KOPT-K1 (cell line): Measurements from ENCODE around the gene STK17B.

Experiments used
- H3K27ac ChIP-seq: fragments of 200-600 bp; sonication (generic); 2 replicates; pipeline ENCODE4 v1.5.1; 2016; ENCODE audit warnings: antibody characterized with exemption, mild to moderate bottlenecking, low read depth, low read length; ENCODE audit not compliant: poor library complexity, severe bottlenecking
- H3K36me3 ChIP-seq: fragments of 200-600 bp; sonication (generic); 2 replicates; pipeline ENCODE4 v1.5.1; 2017; ENCODE audit warnings: antibody characterized with exemption, mild to moderate bottlenecking, low read length, moderate library complexity; ENCODE audit not compliant: insufficient read depth
- H3K9me3 ChIP-seq: fragments of 200-600 bp; sonication (generic); 2 replicates; pipeline ENCODE4 v1.5.1; 2017; ENCODE audit warnings: antibody characterized with exemption, low read length, mild to moderate bottlenecking; ENCODE audit not compliant: insufficient read depth, poor library complexity, severe bottlenecking

STK17B gene

GRCh38 chr2:196171248-196171871 is at the start of gene STK17B:
Gene STK17B, minus strand, starts transcription at chr2:196171578. Its CDS starts 8,195 bp downstream, at chr2:196163383.
- peaks cover 35% of the 10 kb centered on the region for H3K36me3 ChIP-seq
- H3K27ac ChIP-seq = peak within 1 kb of the TSS; percentile 97
- no peaks in the 10 kb centered on the region for H3K9me3 ChIP-seq

GRCh38 chr2:196220671-196221070 is 49.3 kb upstream of the STK17B start:
- Histone ChIP-seq H3K27ac (no peak overlapping the region), H3K9me3 (peaks cover 19% of the 10 kb centered on the region), H3K36me3 (no peaks in the 10 kb centered on the region)

- Histone ChIP-seq H3K36me3 (no peaks in the 10 kb centered on the region), H3K27ac (no peak overlapping the region), H3K9me3 (peaks cover 19% of the 10 kb centered on the region)
Observed at GRCh38 chr2:196219671-196220070, 48.3 kb upstream of the STK17B start.

DNA sequence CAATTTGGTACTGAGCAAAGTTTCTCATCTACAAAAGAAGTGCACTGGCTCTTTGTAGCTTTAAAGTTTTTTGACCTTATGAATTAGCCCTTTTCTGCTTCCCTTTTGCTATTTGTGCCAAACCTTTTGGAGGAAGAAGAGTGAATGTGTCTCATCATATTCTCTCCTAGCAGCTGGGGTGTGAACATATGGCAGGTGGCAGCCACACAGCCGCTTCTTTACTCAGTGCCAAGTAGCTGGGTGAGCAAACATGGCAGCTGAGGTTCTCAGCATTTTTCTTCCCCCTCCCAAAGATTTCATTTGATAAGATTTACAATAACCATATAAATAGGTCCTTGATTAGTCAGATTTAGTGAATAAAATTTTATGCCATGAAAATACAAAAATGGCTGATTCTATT is 46.7 kb upstream of the STK17B start:
- Histone ChIP-seq H3K9me3 (peaks cover 19% of the 10 kb centered on the region), H3K36me3 (no peaks in the 10 kb centered on the region), H3K27ac (no peak overlapping the region)

DNA sequence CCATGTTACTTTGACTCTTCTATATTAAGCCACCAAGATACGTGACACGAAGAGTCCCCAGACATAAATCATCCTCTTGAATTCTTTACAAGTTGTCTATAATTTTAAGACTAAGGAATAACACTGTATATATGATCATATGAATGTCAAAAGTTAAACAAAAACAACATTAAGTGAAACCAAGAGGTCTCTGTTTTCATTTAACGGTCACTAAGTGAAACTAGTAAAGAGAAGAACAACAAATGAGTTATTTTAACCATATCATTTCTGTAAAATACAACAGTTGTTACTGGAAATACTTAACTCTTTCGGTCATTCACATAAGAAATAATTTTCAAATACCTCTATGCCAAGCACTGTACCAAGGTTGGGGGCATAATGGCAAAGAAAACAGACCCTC is 45.7 kb upstream of the STK17B start:
- Histone ChIP-seq H3K27ac (no peak overlapping the region), H3K36me3 (no peaks in the 10 kb centered on the region), H3K9me3 (peaks cover 9% of the 10 kb centered on the region)

GRCh38 chr2:196215376-196215775 is 44.0 kb upstream of the STK17B start:
- no peaks in the 10 kb centered on the region for H3K9me3 ChIP-seq
- H3K36me3 ChIP-seq = no peaks in the 10 kb centered on the region
- H3K27ac ChIP-seq = peak overlapping the region; percentile 49

- Histone ChIP-seq H3K9me3 (no peaks in the 10 kb centered on the region), H3K27ac (peak overlapping the region; percentile 42), H3K36me3 (no peaks in the 10 kb centered on the region)
Observed at GRCh38 chr2:196214156-196214555, 42.8 kb upstream of the STK17B start.

- no peaks in the 10 kb centered on the region for H3K36me3 ChIP-seq
- peak overlapping the region; percentile 42 for H3K27ac ChIP-seq
- H3K9me3 ChIP-seq = no peaks in the 10 kb centered on the region
Observed at GRCh38 chr2:196213252-196213980, 42.0 kb upstream of the STK17B start.

- no peaks in the 10 kb centered on the region for H3K36me3 ChIP-seq
- H3K27ac ChIP-seq = peak overlapping the region; percentile 47
- H3K9me3 ChIP-seq = no peaks in the 10 kb centered on the region
Observed at GRCh38 chr2:196208915-196209314, 37.5 kb upstream of the STK17B start.

- no peaks in the 10 kb centered on the region for H3K36me3 ChIP-seq
- no peak overlapping the region for H3K27ac ChIP-seq
- no peaks in the 10 kb centered on the region for H3K9me3 ChIP-seq
Observed at GRCh38 chr2:196206804-196207203, 35.4 kb upstream of the STK17B start.

GRCh38 chr2:196205881-196206435 is 34.6 kb upstream of the STK17B start:
- no peaks in the 10 kb centered on the region for H3K9me3 ChIP-seq
- H3K27ac ChIP-seq = no peak overlapping the region
- H3K36me3 ChIP-seq = no peaks in the 10 kb centered on the region

- no peak overlapping the region for H3K27ac ChIP-seq
- no peaks in the 10 kb centered on the region for H3K9me3 ChIP-seq
- no peaks in the 10 kb centered on the region for H3K36me3 ChIP-seq
Observed at GRCh38 chr2:196205011-196205766, 33.8 kb upstream of the STK17B start.

- no peaks in the 10 kb centered on the region for H3K36me3 ChIP-seq
- peak overlapping the region; percentile 71 for H3K27ac ChIP-seq
- H3K9me3 ChIP-seq = no peaks in the 10 kb centered on the region
Observed at GRCh38 chr2:196201229-196202009, 30.0 kb upstream of the STK17B start.

- peak overlapping the region; percentile 71 for H3K27ac ChIP-seq
- no peaks in the 10 kb centered on the region for H3K9me3 ChIP-seq
- no peaks in the 10 kb centered on the region for H3K36me3 ChIP-seq
Observed at GRCh38 chr2:196200557-196200956, 29.2 kb upstream of the STK17B start.
